Measurements from ENCODE around the gene DDX43. TPM values are rescaled to one million over a fixed set of nuclear protein-coding genes. Genes with fewer than 3 reads are reported as not detected.
A peak's percentile ranks its signal among the peaks of the same experiment; 100 is the strongest.

The DDX43 gene
- total and polyA plus RNA-seq, 4 donors: 0.13 to 0.75 (median 0.22) TPM

DNA sequence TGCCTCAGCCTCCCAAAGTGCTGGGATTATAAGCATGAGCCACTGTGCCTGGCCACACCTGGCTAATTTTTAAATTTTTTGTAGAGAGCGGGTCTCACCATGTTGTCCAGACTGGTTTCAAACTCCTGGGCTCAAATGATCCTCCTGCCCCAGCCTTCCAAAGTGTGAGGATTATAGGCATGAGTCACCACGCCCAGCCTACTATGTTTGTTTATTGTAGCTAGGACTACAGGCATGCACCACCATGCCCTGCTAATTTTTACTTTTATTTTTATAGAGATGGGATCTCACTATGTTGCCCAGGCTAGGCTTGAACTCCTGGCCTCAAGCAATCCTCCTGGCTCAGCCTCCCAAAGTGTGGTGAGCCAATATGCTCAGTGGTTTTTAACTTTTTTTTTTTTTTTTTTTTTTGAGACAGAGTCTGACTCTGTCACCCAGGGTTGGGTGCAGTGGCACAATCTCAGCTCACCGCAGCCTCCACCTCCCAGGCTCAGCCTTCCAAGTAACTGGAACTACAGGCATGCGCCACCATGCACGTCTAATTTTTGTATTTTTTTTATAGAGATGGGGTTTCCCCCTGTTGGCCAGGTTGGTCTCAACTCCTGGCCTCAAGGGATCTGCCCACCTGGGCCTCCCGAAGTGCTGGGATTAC is 12.0 kb upstream of the DDX43 start:
- H3K4me1 ChIP-seq (ENCODE audit: control insufficient read depth in 4 of 4, insufficient read depth in 4 of 4, low read length in 3 of 4): peaks cover 0 to 2% (median 0%) of the 10 kb centered on the region in 4 donors
- DNase-seq (ENCODE audit: low spot score): no peak
- TF ChIP-seq GABPA (IDR thresholded peaks at IDR 0.05 in 1 of 2, conservative IDR thresholded peaks at IDR 0.05 in 1 of 2) (no peak), FOXA2 (IDR thresholded peaks at IDR 0.05) (no peak), EGR1 (IDR thresholded peaks at IDR 0.05; ENCODE audit: low read depth in 2 of 2) (no peak), SP1 (IDR thresholded peaks at IDR 0.05) (no peak), RAD21 (IDR thresholded peaks at IDR 0.05) (no peak), HNF4A (conservative IDR thresholded peaks at IDR 0.05) (no peak), NR2F2 (IDR thresholded peaks at IDR 0.05) (no peak)
- TF ChIP-seq, protein P1, sequence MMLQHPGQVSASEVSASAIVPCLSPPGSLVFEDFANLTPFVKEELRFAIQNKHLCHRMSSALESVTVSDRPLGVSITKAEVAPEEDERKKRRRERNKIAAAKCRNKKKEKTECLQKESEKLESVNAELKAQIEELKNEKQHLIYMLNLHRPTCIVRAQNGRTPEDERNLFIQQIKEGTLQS (IDR thresholded peaks at IDR 0.05): no peak
- TF ChIP-seq, protein P2, sequence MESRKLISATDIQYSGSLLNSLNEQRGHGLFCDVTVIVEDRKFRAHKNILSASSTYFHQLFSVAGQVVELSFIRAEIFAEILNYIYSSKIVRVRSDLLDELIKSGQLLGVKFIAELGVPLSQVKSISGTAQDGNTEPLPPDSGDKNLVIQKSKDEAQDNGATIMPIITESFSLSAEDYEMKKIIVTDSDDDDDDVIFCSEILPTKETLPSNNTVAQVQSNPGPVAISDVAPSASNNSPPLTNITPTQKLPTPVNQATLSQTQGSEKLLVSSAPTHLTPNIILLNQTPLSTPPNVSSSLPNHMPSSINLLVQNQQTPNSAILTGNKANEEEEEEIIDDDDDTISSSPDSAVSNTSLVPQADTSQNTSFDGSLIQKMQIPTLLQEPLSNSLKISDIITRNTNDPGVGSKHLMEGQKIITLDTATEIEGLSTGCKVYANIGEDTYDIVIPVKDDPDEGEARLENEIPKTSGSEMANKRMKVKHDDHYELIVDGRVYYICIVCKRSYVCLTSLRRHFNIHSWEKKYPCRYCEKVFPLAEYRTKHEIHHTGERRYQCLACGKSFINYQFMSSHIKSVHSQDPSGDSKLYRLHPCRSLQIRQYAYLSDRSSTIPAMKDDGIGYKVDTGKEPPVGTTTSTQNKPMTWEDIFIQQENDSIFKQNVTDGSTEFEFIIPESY (IDR thresholded peaks at IDR 0.05): no peak
- TF ChIP-seq, protein P3, sequence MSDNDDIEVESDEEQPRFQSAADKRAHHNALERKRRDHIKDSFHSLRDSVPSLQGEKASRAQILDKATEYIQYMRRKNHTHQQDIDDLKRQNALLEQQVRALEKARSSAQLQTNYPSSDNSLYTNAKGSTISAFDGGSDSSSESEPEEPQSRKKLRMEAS (IDR thresholded peaks at IDR 0.05): no peak
- no peaks in the 10 kb centered on the region for H3K27me3 ChIP-seq (ENCODE audit: control insufficient read depth in 4 of 4, insufficient read depth in 4 of 4, low read length in 3 of 4)
- no peak overlapping the region for H3K27ac ChIP-seq (ENCODE audit: low read depth in 1 of 2, low read length in 2 of 2)
- no peak overlapping the region for H3K9ac ChIP-seq (ENCODE audit: low read depth in 1 of 2, low read length in 2 of 2)
- H3K9me3 ChIP-seq (ENCODE audit: control insufficient read depth in 4 of 4, low read length in 3 of 4): no peaks in the 10 kb centered on the region
- no peaks in the 10 kb centered on the region for H3K36me3 ChIP-seq (ENCODE audit: control insufficient read depth in 4 of 4, insufficient read depth in 3 of 4, low read depth in 1 of 4, low read length in 3 of 4)
- no peak overlapping the region for H3K4me3 ChIP-seq (ENCODE audit: low read depth in 1 of 3, low read length in 3 of 3)
- 87% methylated on average over 6 of the region's 6 CpGs for WGBS

DNA sequence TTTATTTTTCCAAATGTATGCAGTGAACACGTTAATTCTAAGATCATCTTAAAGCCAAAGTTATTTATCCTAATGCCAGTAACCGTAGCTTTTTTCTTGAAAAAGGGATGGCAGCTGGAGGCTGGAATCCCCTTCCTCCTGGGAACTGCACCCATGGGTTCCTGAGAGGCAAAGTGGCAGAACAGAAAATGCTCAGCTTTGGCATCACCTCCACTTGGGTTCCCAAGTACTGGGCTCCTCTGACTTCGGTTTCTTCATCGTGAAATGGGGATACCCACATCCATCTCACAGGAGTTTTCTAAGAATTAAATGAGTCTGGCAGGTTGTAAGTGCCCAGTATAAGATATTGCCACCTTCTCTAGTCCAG is 6.2 kb upstream of the DDX43 start:
- no peak for DNase-seq (ENCODE audit: low spot score)
- Histone ChIP-seq H3K9me3 (ENCODE audit: control insufficient read depth in 4 of 4, low read length in 3 of 4) (no peaks in the 10 kb centered on the region), H3K4me3 (ENCODE audit: low read depth in 1 of 3, low read length in 3 of 3) (peak overlapping the region; percentile 44 to 56 (median 54)), H3K27me3 (ENCODE audit: control insufficient read depth in 4 of 4, insufficient read depth in 4 of 4, low read length in 3 of 4) (no peaks in the 10 kb centered on the region), H3K4me1 (ENCODE audit: control insufficient read depth in 4 of 4, insufficient read depth in 4 of 4, low read length in 3 of 4) (peaks cover 2 to 11% (median 6%) of the 10 kb centered on the region in 4 donors), H3K36me3 (ENCODE audit: control insufficient read depth in 4 of 4, insufficient read depth in 3 of 4, low read depth in 1 of 4, low read length in 3 of 4) (no peaks in the 10 kb centered on the region), H3K27ac (ENCODE audit: low read depth in 1 of 2, low read length in 2 of 2) (no peak overlapping the region), H3K9ac (ENCODE audit: low read depth in 1 of 2, low read length in 2 of 2) (no peak overlapping the region)
- WGBS: 53% methylated on average over 4 of the region's 4 CpGs
- TF ChIP-seq, protein P2 (IDR thresholded peaks at IDR 0.05): no peak
- TF ChIP-seq GABPA (IDR thresholded peaks at IDR 0.05 in 1 of 2, conservative IDR thresholded peaks at IDR 0.05 in 1 of 2): no peak
- no peak for TF ChIP-seq RAD21 (IDR thresholded peaks at IDR 0.05)
- TF ChIP-seq, protein P4, sequence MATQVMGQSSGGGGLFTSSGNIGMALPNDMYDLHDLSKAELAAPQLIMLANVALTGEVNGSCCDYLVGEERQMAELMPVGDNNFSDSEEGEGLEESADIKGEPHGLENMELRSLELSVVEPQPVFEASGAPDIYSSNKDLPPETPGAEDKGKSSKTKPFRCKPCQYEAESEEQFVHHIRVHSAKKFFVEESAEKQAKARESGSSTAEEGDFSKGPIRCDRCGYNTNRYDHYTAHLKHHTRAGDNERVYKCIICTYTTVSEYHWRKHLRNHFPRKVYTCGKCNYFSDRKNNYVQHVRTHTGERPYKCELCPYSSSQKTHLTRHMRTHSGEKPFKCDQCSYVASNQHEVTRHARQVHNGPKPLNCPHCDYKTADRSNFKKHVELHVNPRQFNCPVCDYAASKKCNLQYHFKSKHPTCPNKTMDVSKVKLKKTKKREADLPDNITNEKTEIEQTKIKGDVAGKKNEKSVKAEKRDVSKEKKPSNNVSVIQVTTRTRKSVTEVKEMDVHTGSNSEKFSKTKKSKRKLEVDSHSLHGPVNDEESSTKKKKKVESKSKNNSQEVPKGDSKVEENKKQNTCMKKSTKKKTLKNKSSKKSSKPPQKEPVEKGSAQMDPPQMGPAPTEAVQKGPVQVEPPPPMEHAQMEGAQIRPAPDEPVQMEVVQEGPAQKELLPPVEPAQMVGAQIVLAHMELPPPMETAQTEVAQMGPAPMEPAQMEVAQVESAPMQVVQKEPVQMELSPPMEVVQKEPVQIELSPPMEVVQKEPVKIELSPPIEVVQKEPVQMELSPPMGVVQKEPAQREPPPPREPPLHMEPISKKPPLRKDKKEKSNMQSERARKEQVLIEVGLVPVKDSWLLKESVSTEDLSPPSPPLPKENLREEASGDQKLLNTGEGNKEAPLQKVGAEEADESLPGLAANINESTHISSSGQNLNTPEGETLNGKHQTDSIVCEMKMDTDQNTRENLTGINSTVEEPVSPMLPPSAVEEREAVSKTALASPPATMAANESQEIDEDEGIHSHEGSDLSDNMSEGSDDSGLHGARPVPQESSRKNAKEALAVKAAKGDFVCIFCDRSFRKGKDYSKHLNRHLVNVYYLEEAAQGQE (IDR thresholded peaks at IDR 0.05): no peak
- TF ChIP-seq, protein P3 (IDR thresholded peaks at IDR 0.05): no peak
- TF ChIP-seq RXRA (IDR thresholded peaks at IDR 0.05): no peak
- TF ChIP-seq FOXA1 (IDR thresholded peaks at IDR 0.05): no peak
- TF ChIP-seq SP1 (IDR thresholded peaks at IDR 0.05): no peak
- TF ChIP-seq TAF1 (conservative IDR thresholded peaks at IDR 0.05): no peak
- TF ChIP-seq YY1 (IDR thresholded peaks at IDR 0.05): no peak
- no peak for TF ChIP-seq HNF4A (conservative IDR thresholded peaks at IDR 0.05)
- TF ChIP-seq JUND (IDR thresholded peaks at IDR 0.05): no peak
- no peak for TF ChIP-seq EGR1 (IDR thresholded peaks at IDR 0.05; ENCODE audit: low read depth in 2 of 2)
- TF ChIP-seq, protein P5, sequence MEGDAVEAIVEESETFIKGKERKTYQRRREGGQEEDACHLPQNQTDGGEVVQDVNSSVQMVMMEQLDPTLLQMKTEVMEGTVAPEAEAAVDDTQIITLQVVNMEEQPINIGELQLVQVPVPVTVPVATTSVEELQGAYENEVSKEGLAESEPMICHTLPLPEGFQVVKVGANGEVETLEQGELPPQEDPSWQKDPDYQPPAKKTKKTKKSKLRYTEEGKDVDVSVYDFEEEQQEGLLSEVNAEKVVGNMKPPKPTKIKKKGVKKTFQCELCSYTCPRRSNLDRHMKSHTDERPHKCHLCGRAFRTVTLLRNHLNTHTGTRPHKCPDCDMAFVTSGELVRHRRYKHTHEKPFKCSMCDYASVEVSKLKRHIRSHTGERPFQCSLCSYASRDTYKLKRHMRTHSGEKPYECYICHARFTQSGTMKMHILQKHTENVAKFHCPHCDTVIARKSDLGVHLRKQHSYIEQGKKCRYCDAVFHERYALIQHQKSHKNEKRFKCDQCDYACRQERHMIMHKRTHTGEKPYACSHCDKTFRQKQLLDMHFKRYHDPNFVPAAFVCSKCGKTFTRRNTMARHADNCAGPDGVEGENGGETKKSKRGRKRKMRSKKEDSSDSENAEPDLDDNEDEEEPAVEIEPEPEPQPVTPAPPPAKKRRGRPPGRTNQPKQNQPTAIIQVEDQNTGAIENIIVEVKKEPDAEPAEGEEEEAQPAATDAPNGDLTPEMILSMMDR (IDR thresholded peaks at IDR 0.05; ENCODE audit: low read depth, low read length, missing input control): no peak

Data from liver (tissue), 9 donors.